HepG2 (cell line): Measurements from ENCODE around the gene MRPL43. TPM values are rescaled to one million over a fixed set of nuclear protein-coding genes. Genes with fewer than 3 reads are reported as not detected.

ENCODE experiments used
- ATF1 ChIP-seq: IDR thresholded peaks from 2 replicates; pipeline ENCODE4 v1.6.1; 2016; ENCODE audit warnings: mild to moderate bottlenecking, control low read depth
- BCL6 ChIP-seq: IDR thresholded peaks from 2 replicates; pipeline ENCODE4 v1.6.1; 2016; ENCODE audit warnings: missing genetic modification reagents, missing compliant biosample characterization
- CBFB ChIP-seq: sonication (generic); formaldehyde crosslinking; IDR thresholded peaks from 2 replicates; pipeline ENCODE4 v1.4.0; 2020; ENCODE audit warnings: missing genetic modification reagents
- CCAR2 ChIP-seq: fragments of 200-400 bp; formaldehyde crosslinking; optimal IDR thresholded peaks from 2 replicates; pipeline ENCODE3; 2018; ENCODE audit warnings: low read depth, mild to moderate bottlenecking, low read length, moderate library complexity
- FOXA1 ChIP-seq, 2 experiments: fragments of 450-650 bp in 1 of 2; sonication (generic) in 1 of 2; formaldehyde crosslinking in 1 of 2; IDR thresholded peaks; 2 replicates each; pipeline versions ENCODE4 v1.4.0 to v1.6.1; 2016 to 2020; ENCODE audit warnings: missing genetic modification reagents in 1 of 2
- FOXK1 ChIP-seq: sonication (generic); formaldehyde crosslinking; IDR thresholded peaks from 2 replicates; pipeline ENCODE4 v1.4.0; 2020; ENCODE audit warnings: low read depth, missing genetic modification reagents, borderline replicate concordance
- HDAC2 ChIP-seq: sonication (generic); formaldehyde crosslinking; IDR thresholded peaks from 2 replicates; pipeline ENCODE4 v1.4.0; 2020; ENCODE audit warnings: missing genetic modification reagents
- HMG20B ChIP-seq: conservative IDR thresholded peaks from 2 replicates; pipeline ENCODE4 v1.6.1; 2016; ENCODE audit warnings: missing genetic modification reagents, missing compliant biosample characterization
- KDM5B ChIP-seq: sonication (generic); formaldehyde crosslinking; IDR thresholded peaks from 2 replicates; pipeline ENCODE4 v1.4.0; 2020; ENCODE audit warnings: missing genetic modification reagents, mild to moderate bottlenecking, borderline replicate concordance
- KLF9 ChIP-seq: IDR thresholded peaks from 2 replicates; pipeline ENCODE4 v1.6.1; 2016; ENCODE audit warnings: low read depth
- MYC ChIP-seq: sonication (generic); formaldehyde crosslinking; IDR thresholded peaks from 2 replicates; pipeline ENCODE4 v1.9.0; 2021; ENCODE audit warnings: missing genetic modification reagents, borderline replicate concordance
- POLR2G ChIP-seq: fragments of 200-400 bp; formaldehyde crosslinking; IDR thresholded peaks from 2 replicates; pipeline ENCODE4 v1.6.1; 2018; ENCODE audit warnings: mild to moderate bottlenecking, low read depth, low read length, moderate library complexity
- SOX5 ChIP-seq: IDR thresholded peaks from 2 replicates; pipeline ENCODE4 v1.6.1; 2016; ENCODE audit warnings: borderline replicate concordance
- STAG1 ChIP-seq: sonication (generic); formaldehyde crosslinking; IDR thresholded peaks from 2 replicates; pipeline ENCODE4 v1.4.0; 2020; ENCODE audit warnings: missing genetic modification reagents
- TEAD3 ChIP-seq: optimal IDR thresholded peaks from 2 replicates; pipeline ENCODE3; 2016; ENCODE audit warnings: borderline replicate concordance
- U2AF2 ChIP-seq: fragments of 200-400 bp; formaldehyde crosslinking; IDR thresholded peaks from 2 replicates; pipeline ENCODE4 v1.6.1; 2017; ENCODE audit warnings: low read depth, mild to moderate bottlenecking, low read length
- XBP1 ChIP-seq: sonication (generic); formaldehyde crosslinking; IDR thresholded peaks from 2 replicates; pipeline ENCODE4 v1.5.0; 2020; ENCODE audit warnings: missing genetic modification reagents
- XRCC5 ChIP-seq: fragments of 200-400 bp; formaldehyde crosslinking; optimal IDR thresholded peaks from 2 replicates; pipeline ENCODE3; 2017; ENCODE audit warnings: mild to moderate bottlenecking, low read length
- ZKSCAN8 ChIP-seq: IDR thresholded peaks from 2 replicates; pipeline ENCODE4 v1.6.1; 2016; ENCODE audit warnings: borderline replicate concordance, missing genetic modification reagents, missing compliant biosample characterization
- ZNF446 ChIP-seq: sonication (generic); formaldehyde crosslinking; IDR thresholded peaks from 2 replicates; pipeline ENCODE4 v1.5.0; 2020; ENCODE audit warnings: mild to moderate bottlenecking, missing genetic modification reagents
- polyA plus RNA-seq, 8 experiments: library from polyadenylated mRNA; depleted of rRNA in 3 of 8; stranded (reverse) in 7 of 8; unstranded in 1 of 8; fragments of >200 nt; fragmentation: Illumina TruSeq in 4 of 8; extraction: Trizol in 4 of 8; gene quantifications; 2 replicates each; pipeline versions ENCODE4 v1.2.1 to v1.2.3, GENCODE V29; 2011 to 2016; ENCODE audit warnings: low read depth in 4 of 8, missing spikeins in 1 of 8, mixed read lengths in 1 of 8; ENCODE audit not compliant: insufficient read depth in 1 of 8
- total RNA-seq, 5 experiments: library from RNA; depleted of rRNA; stranded (reverse); fragments of >200 nt; fragmentation: Illumina TruSeq; extraction: Trizol; gene quantifications; 2 replicates each; pipeline ENCODE4 v1.2.3, GENCODE V29; 2016; ENCODE audit warnings: low read depth in 1 of 5
- TF ChIP-seq, protein P1 (sequence below): sonication (generic); formaldehyde crosslinking; IDR thresholded peaks from 2 replicates; pipeline ENCODE4 v1.9.0; 2021; ENCODE audit warnings: missing genetic modification reagents, borderline replicate concordance
- TF ChIP-seq, protein P2 (sequence below): sonication (generic); formaldehyde crosslinking; IDR thresholded peaks from 2 replicates; pipeline ENCODE4 v1.8.0; 2022; ENCODE audit warnings: missing genetic modification reagents, low read depth, mild to moderate bottlenecking, borderline replicate concordance
- TF ChIP-seq, protein P3 (sequence below): sonication (generic); formaldehyde crosslinking; IDR thresholded peaks from 2 replicates; pipeline ENCODE4 v1.4.0; 2020; ENCODE audit warnings: mild to moderate bottlenecking, missing genetic modification reagents
- TF ChIP-seq, protein P4 (sequence below): sonication (generic); formaldehyde crosslinking; IDR thresholded peaks from 2 replicates; pipeline ENCODE4 v1.4.0; 2020; ENCODE audit warnings: missing genetic modification reagents, borderline replicate concordance

The MRPL43 gene
- total and polyA plus RNA-seq, 2 of the 13 experiments (the other 11 are each of a cell fraction or from before 2014, with no cell fraction given), result 71.0 to 73.7 TPM

DNA sequence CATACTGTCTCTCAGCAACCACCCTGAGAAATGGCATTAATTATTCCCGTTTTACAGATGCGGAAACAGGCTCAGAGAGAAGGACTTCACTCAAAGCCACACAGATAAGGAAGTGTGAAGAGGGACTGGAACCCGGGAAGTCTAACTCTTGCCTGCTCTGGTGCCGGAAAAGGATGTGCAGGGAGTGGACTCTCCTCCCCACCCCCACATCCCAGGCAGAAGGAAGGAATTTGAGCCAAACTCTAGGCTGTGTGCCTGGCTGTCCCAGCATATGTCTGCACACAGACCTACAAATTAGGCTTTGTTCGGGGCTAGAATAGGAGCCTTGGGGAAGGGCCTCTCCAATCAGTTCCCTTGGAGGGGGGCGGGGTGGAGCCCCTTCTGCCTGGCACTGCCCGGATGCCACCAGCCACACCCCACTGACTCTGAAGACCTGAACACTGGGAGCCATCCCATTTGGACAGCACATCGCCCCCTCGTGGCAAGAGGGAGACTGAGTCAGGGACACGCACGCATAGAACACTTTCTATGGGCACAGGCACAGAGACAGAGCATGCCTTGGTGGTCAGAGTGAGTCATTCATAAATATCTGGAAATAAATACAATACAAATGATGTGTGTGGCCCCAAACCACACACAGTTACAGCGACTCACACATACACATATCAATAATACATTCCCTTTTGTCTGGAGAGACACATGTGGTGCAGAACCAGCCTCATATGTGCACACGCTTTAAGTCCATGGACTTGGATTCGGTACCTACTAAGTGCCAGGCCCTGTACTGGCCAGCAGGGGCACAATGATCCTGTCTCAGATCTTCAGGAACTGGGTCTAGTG, 25.4 kb upstream of the MRPL43 start (continued):
- TF ChIP-seq, protein P1, sequence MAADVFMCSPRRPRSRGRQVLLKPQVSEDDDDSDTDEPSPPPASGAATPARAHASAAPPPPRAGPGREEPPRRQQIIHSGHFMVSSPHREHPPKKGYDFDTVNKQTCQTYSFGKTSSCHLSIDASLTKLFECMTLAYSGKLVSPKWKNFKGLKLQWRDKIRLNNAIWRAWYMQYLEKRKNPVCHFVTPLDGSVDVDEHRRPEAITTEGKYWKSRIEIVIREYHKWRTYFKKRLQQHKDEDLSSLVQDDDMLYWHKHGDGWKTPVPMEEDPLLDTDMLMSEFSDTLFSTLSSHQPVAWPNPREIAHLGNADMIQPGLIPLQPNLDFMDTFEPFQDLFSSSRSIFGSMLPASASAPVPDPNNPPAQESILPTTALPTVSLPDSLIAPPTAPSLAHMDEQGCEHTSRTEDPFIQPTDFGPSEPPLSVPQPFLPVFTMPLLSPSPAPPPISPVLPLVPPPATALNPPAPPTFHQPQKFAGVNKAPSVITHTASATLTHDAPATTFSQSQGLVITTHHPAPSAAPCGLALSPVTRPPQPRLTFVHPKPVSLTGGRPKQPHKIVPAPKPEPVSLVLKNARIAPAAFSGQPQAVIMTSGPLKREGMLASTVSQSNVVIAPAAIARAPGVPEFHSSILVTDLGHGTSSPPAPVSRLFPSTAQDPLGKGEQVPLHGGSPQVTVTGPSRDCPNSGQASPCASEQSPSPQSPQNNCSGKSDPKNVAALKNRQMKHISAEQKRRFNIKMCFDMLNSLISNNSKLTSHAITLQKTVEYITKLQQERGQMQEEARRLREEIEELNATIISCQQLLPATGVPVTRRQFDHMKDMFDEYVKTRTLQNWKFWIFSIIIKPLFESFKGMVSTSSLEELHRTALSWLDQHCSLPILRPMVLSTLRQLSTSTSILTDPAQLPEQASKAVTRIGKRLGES (CRISPR knock-in tag), result no peak
- TF ChIP-seq XRCC5 (peak; percentile 93), TEAD3 (CRISPR knock-in tag) (peak; percentile 9), CBFB (CRISPR knock-in tag) (no peak; the same call in 1 of the 2 replicates), ZKSCAN8 (CRISPR knock-in tag) (no peak), HDAC2 (peak; percentile 72), BCL6 (CRISPR knock-in tag) (no peak), FOXK1 (CRISPR knock-in tag) (no peak; the same call in 1 of the 2 replicates), U2AF2 (no peak), POLR2G (no peak), MYC (peak; percentile 67; the same call in 1 of the 2 replicates), KLF9 (CRISPR knock-in tag) (no peak), FOXA1 (IDR thresholded peaks at IDR 0.05) (no peak), FOXA1 (CRISPR knock-in tag; IDR thresholded peaks at IDR 0.05) (no peak), CCAR2 (peak; percentile 74), STAG1 (peak; percentile 75), ATF1 (CRISPR knock-in tag) (no peak), KDM5B (CRISPR knock-in tag) (no peak), XBP1 (CRISPR knock-in tag) (no peak), HMG20B (CRISPR knock-in tag) (no peak), SOX5 (CRISPR knock-in tag) (peak; percentile 37; the same call in 1 of the 2 replicates), ZNF446 (CRISPR knock-in tag) (no peak)
- TF ChIP-seq, protein P2, sequence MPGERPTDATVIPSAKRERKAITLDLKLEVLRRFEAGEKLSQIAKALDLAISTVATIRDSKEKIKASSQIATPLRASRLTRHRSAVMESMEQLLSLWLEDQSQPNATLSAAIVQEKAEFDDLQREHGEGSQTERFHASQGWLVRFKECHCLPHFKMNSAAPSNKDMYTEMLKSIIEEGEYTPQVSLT (CRISPR knock-in tag), result no peak
- TF ChIP-seq, protein P3, sequence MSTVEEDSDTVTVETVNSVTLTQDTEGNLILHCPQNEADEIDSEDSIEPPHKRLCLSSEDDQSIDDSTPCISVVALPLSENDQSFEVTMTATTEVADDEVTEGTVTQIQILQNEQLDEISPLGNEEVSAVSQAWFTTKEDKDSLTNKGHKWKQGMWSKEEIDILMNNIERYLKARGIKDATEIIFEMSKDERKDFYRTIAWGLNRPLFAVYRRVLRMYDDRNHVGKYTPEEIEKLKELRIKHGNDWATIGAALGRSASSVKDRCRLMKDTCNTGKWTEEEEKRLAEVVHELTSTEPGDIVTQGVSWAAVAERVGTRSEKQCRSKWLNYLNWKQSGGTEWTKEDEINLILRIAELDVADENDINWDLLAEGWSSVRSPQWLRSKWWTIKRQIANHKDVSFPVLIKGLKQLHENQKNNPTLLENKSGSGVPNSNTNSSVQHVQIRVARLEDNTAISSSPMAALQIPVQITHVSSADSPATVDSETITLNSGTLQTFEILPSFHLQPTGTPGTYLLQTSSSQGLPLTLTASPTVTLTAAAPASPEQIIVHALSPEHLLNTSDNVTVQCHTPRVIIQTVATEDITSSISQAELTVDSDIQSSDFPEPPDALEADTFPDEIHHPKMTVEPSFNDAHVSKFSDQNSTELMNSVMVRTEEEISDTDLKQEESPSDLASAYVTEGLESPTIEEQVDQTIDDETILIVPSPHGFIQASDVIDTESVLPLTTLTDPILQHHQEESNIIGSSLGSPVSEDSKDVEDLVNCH (CRISPR knock-in tag), result no peak
- TF ChIP-seq, protein P4, sequence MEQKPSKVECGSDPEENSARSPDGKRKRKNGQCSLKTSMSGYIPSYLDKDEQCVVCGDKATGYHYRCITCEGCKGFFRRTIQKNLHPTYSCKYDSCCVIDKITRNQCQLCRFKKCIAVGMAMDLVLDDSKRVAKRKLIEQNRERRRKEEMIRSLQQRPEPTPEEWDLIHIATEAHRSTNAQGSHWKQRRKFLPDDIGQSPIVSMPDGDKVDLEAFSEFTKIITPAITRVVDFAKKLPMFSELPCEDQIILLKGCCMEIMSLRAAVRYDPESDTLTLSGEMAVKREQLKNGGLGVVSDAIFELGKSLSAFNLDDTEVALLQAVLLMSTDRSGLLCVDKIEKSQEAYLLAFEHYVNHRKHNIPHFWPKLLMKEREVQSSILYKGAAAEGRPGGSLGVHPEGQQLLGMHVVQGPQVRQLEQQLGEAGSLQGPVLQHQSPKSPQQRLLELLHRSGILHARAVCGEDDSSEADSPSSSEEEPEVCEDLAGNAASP (CRISPR knock-in tag), result peak; percentile 28; the same call in 1 of the 2 replicates
